PC-9 (cell line): ENCODE data around the gene C1QTNF3. TPM values are rescaled to one million over a fixed set of nuclear protein-coding genes. Genes with fewer than 3 reads are reported as not detected.

Source experiments
- BruUV-seq: library from RNA; stranded (reverse); fragments of 400-500 nt; replicated peaks from 2 replicates; lab custom pipeline; 2021; lab: Mats Ljungman, UMichigan
- CTCF ChIA-PET: fragments of 300-600 bp; sonication (Branson Sonifier 250); formaldehyde crosslinking; loops from one replicate; lab custom pipeline; 2022; ENCODE audit warnings: antibody characterized with exemption; lab: Charles Lee
- POLR2A ChIA-PET: fragments of 300-600 bp; sonication (Branson Sonifier 250); formaldehyde crosslinking; loops from one replicate; lab custom pipeline; 2022; ENCODE audit warnings: antibody characterized with exemption; ENCODE audit not compliant: unreplicated experiment; lab: Charles Lee
- DNase-seq, 2 experiments: peaks; one replicate each; pipeline versions ENCODE4 v3.0.0 to v3.0.0-alpha.2; 2015 to 2022; ENCODE audit warnings: mixed read lengths in 1 of 2
- H2AFZ ChIP-seq: fragments of 200-600 bp; sonication (generic); 2 replicates; pipeline ENCODE4 v1.8.1; 2017; ENCODE audit warnings: antibody characterized with exemption
- H3F3A ChIP-seq: fragments of 200-600 bp; sonication (generic); 2 replicates; pipeline ENCODE4 v1.8.1; 2017; ENCODE audit warnings: antibody characterized with exemption, mild to moderate bottlenecking, low read depth; ENCODE audit not compliant: insufficient read depth
- H3K27ac ChIP-seq: fragments of 200-600 bp; sonication (generic); 2 replicates; pipeline ENCODE4 v1.6.1; 2016; ENCODE audit warnings: mixed run types
- H3K27me3 ChIP-seq: fragments of 200-600 bp; sonication (generic); 2 replicates; pipeline ENCODE4 v1.6.1; 2016; ENCODE audit warnings: low read depth, mixed run types; ENCODE audit not compliant: insufficient read depth
- H3K36me3 ChIP-seq: fragments of 200-600 bp; sonication (generic); 2 replicates; pipeline ENCODE4 v1.6.1; 2016; ENCODE audit warnings: low read depth, mixed run types
- H3K4me1 ChIP-seq: fragments of 200-600 bp; sonication (generic); replicated peaks from 2 replicates; pipeline ENCODE4 v1.6.1; 2016; ENCODE audit warnings: mixed run types; ENCODE audit not compliant: insufficient read depth
- H3K4me2 ChIP-seq: fragments of 200-600 bp; sonication (generic); 2 replicates; pipeline ENCODE4 v1.6.1; 2017; ENCODE audit warnings: mixed run types
- H3K4me3 ChIP-seq: fragments of 200-600 bp; sonication (generic); 2 replicates; pipeline ENCODE4 v1.6.1; 2016; ENCODE audit warnings: mixed run types
- H3K79me2 ChIP-seq: fragments of 200-600 bp; sonication (generic); 2 replicates; pipeline ENCODE4 v1.6.1; 2017; ENCODE audit warnings: low read depth, mixed run types
- H3K9me2 ChIP-seq: fragments of 200-600 bp; sonication (generic); 2 replicates; pipeline ENCODE4 v1.8.1; 2017; ENCODE audit warnings: mild to moderate bottlenecking; ENCODE audit not compliant: insufficient read depth
- H3K9me3 ChIP-seq: fragments of 200-600 bp; sonication (generic); 2 replicates; pipeline ENCODE4 v1.8.1; 2016; ENCODE audit warnings: low read depth; ENCODE audit not compliant: insufficient read depth
- H4K20me1 ChIP-seq: fragments of 200-600 bp; sonication (generic); 2 replicates; pipeline ENCODE4 v1.8.1; 2017; ENCODE audit not compliant: insufficient read depth
- CTCF ChIP-seq: fragments of 200-600 bp; sonication (generic); conservative IDR thresholded peaks from 2 replicates; pipeline ENCODE4 v1.6.1; 2017; ENCODE audit warnings: mixed run types, antibody characterized with exemption, mild to moderate bottlenecking, moderate library complexity
- EZH2 ChIP-seq: fragments of 200-600 bp; sonication (generic); IDR thresholded peaks from 2 replicates; pipeline ENCODE4 v1.8.0; 2017; ENCODE audit warnings: antibody characterized with exemption, low read depth
- intact Hi-C: fragments of 100-400 bp; cut with micrococcal nuclease; formaldehyde crosslinking; loops from one replicate; pipeline ENCODE4 v1.10.0; 2022; ENCODE audit not compliant: unreplicated experiment
- total RNA-seq: library from RNA; stranded (reverse); gene quantifications from 2 replicates; pipeline ENCODE4 v1.2.3, GENCODE V29; 2021

The C1QTNF3 gene
- total RNA-seq, 1 experiment from 2014 or later: 8.3 TPM

GRCh38 chr5:33995865-33996264, 47.1 kb downstream of the C1QTNF3 start:
- CTCF ChIA-PET: interaction anchor here (0.6 kb wide), 2 partner anchors 17 to 469 kb away, joined by 3 to 7 read pairs; no protein-coding TSS in a partner anchor
- intact Hi-C loops: no loop called here

GRCh38 chr5:33994845-33995244, 48.2 kb downstream of the C1QTNF3 start:
- DNase-seq: no peak
- CTCF ChIA-PET: no interaction called here

More at GRCh38 chr5:33995865-33996264, 47.1 kb downstream of the C1QTNF3 start:
- DNase-seq: no peak
- Histone ChIP-seq H3K79me2 (no peaks in the 10 kb centered on the region), H3F3A (no peaks in the 10 kb centered on the region), H4K20me1 (no peaks in the 10 kb centered on the region), H3K4me2 (no peak overlapping the region), H3K36me3 (no peaks in the 10 kb centered on the region), H3K4me1 (no peaks in the 10 kb centered on the region), H3K27ac (no peak overlapping the region), H3K9me3 (no peaks in the 10 kb centered on the region), H2AFZ (no peak overlapping the region), H3K27me3 (no peaks in the 10 kb centered on the region), H3K4me3 (no peak overlapping the region), H3K9me2 (no peaks in the 10 kb centered on the region)
- TF ChIP-seq EZH2: no peak
- TF ChIP-seq CTCF: no peak
- no TSS peak for BruUV-seq
- POLR2A ChIA-PET: interaction anchor here (0.6 kb wide), 1 partner anchor 251 kb away, joined by 4 read pairs; no protein-coding TSS in a partner anchor

GRCh38 chr5:33992864-33993263, 50.1 kb downstream of the C1QTNF3 start:
- no peak for DNase-seq
- Histone ChIP-seq H3K79me2 (no peaks in the 10 kb centered on the region), H2AFZ (no peak overlapping the region), H3K4me2 (no peak overlapping the region), H3K4me3 (no peak overlapping the region), H3F3A (no peaks in the 10 kb centered on the region), H4K20me1 (no peaks in the 10 kb centered on the region), H3K9me3 (no peaks in the 10 kb centered on the region), H3K9me2 (no peaks in the 10 kb centered on the region), H3K36me3 (peaks cover 4% of the 10 kb centered on the region; the same call in 1 of the 2 replicates), H3K27ac (no peak overlapping the region), H3K4me1 (no peaks in the 10 kb centered on the region), H3K27me3 (no peaks in the 10 kb centered on the region)
- CTCF ChIA-PET: no interaction called here
- POLR2A ChIA-PET: no interaction called here
- TF ChIP-seq CTCF: no peak
- TF ChIP-seq EZH2: no peak
- intact Hi-C loops: no loop called here
- no TSS peak for BruUV-seq

More at GRCh38 chr5:33994845-33995244, 48.2 kb downstream of the C1QTNF3 start:
- Histone ChIP-seq H3K9me2 (no peaks in the 10 kb centered on the region), H3K4me3 (no peak overlapping the region), H3K9me3 (no peaks in the 10 kb centered on the region), H3K27me3 (no peaks in the 10 kb centered on the region), H3F3A (no peaks in the 10 kb centered on the region), H3K79me2 (no peaks in the 10 kb centered on the region), H3K27ac (no peak overlapping the region), H3K36me3 (no peaks in the 10 kb centered on the region), H3K4me1 (no peaks in the 10 kb centered on the region), H2AFZ (no peak overlapping the region), H4K20me1 (no peaks in the 10 kb centered on the region), H3K4me2 (no peak overlapping the region)
- BruUV-seq: no TSS peak
- POLR2A ChIA-PET: no interaction called here
- intact Hi-C loops: no loop called here
- no peak for TF ChIP-seq EZH2
- TF ChIP-seq CTCF: no peak
